IPS-18a (cell line): ENCODE measurements around the gene ACP4.
A peak's percentile ranks its signal among the peaks of the same experiment; 100 is the strongest.
"Not testable (repeated sequence)": the region's sequence is repeated elsewhere in the genome, so short reads cannot be mapped to it uniquely, and the experiment has no call there.

Experiments used
- H3K27ac ChIP-seq: one replicate; pipeline ENCODE4 v1.5.1; 2013; ENCODE audit warnings: low read length
- H3K27me3 ChIP-seq: one replicate; pipeline ENCODE4 v1.6.1; 2013; ENCODE audit warnings: mild to moderate bottlenecking, low read length; ENCODE audit not compliant: control insufficient read depth, insufficient read depth
- H3K36me3 ChIP-seq: one replicate; pipeline ENCODE4 v1.6.1; 2013; ENCODE audit warnings: low read depth, low read length; ENCODE audit not compliant: control insufficient read depth
- H3K4me1 ChIP-seq: one replicate; pipeline ENCODE4 v1.6.1; 2013; ENCODE audit warnings: low read depth, low read length; ENCODE audit not compliant: control insufficient read depth
- H3K4me3 ChIP-seq: one replicate; pipeline ENCODE4 v1.5.1; 2013; ENCODE audit warnings: low read length
- H3K9ac ChIP-seq: one replicate; pipeline ENCODE4 v1.6.1; 2013; ENCODE audit warnings: mild to moderate bottlenecking, low read length, moderate library complexity
- H3K9me3 ChIP-seq: one replicate; pipeline ENCODE4 v1.6.1; 2013; ENCODE audit warnings: low read depth, low read length; ENCODE audit not compliant: control insufficient read depth

ACP4 gene

DNA sequence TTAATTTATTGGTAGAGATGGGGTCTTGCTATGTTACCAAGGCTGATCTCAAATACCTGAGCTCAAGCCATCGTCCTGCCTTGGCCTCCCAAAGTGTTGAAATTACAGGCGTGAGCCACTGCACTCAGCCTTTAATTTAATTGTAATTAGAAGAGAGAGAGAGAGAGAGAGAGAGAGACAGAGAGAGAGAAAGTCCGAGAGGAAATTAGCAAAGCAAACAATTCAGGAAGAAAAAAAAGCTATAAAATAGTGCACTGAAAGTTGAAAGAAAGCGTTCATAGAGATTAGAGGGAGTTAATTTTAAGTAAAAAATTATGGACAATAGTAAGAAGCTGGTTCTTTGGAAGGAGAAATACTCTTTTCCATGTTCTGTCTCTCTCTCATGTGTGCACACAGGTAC, 13.0 kb upstream of the ACP4 start:
- Histone ChIP-seq H3K4me1 (peaks cover 5% of the 10 kb centered on the region), H3K36me3 (no peaks in the 10 kb centered on the region), H3K27ac (no peak overlapping the region), H3K9ac (no peak overlapping the region), H3K4me3 (peak overlapping the region; percentile 30), H3K9me3 (peaks cover 4% of the 10 kb centered on the region), H3K27me3 (peaks cover 80% of the 10 kb centered on the region)

GRCh38 chr19:50777830-50778303, 12.3 kb upstream of the ACP4 start:
- H3K4me3 ChIP-seq: peak overlapping the region; percentile 30
- H3K9ac ChIP-seq: no peak overlapping the region
- H3K36me3 ChIP-seq: no peaks in the 10 kb centered on the region
- no peaks in the 10 kb centered on the region for H3K9me3 ChIP-seq
- H3K27ac ChIP-seq: no peak overlapping the region
- H3K4me1 ChIP-seq: peaks cover 5% of the 10 kb centered on the region
- H3K27me3 ChIP-seq: peaks cover 80% of the 10 kb centered on the region

DNA sequence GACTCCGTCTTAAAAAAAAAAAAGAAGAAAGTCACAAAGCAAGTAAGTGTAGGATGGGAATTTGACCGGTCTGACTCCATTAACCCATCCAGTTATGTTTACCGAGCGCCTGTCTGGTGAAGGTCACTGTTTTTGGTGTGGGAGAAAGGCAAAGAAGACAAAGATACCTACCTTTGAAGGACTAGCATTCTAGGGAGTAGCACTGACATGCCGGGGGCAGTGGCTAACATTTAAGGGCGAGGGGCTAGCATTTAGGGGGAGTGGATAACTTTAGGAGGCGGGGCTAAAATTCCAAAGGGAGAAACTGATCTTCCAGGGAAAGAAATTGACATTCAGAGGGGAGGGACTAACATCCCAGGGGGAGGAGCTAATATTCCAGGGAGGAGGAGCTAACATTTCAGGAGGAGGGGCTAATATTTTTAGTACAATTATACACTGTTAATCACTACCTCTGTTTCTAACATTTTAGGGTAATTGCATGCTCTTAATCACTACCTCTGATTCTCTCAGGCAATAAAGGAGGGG, 11.2 kb upstream of the ACP4 start:
- no peak overlapping the region for H3K9ac ChIP-seq
- H3K4me3 ChIP-seq: no peak overlapping the region
- no peaks in the 10 kb centered on the region for H3K36me3 ChIP-seq
- H3K9me3 ChIP-seq: no peaks in the 10 kb centered on the region
- H3K4me1 ChIP-seq: peaks cover 5% of the 10 kb centered on the region
- peaks cover 77% of the 10 kb centered on the region for H3K27me3 ChIP-seq
- no peak overlapping the region for H3K27ac ChIP-seq

DNA sequence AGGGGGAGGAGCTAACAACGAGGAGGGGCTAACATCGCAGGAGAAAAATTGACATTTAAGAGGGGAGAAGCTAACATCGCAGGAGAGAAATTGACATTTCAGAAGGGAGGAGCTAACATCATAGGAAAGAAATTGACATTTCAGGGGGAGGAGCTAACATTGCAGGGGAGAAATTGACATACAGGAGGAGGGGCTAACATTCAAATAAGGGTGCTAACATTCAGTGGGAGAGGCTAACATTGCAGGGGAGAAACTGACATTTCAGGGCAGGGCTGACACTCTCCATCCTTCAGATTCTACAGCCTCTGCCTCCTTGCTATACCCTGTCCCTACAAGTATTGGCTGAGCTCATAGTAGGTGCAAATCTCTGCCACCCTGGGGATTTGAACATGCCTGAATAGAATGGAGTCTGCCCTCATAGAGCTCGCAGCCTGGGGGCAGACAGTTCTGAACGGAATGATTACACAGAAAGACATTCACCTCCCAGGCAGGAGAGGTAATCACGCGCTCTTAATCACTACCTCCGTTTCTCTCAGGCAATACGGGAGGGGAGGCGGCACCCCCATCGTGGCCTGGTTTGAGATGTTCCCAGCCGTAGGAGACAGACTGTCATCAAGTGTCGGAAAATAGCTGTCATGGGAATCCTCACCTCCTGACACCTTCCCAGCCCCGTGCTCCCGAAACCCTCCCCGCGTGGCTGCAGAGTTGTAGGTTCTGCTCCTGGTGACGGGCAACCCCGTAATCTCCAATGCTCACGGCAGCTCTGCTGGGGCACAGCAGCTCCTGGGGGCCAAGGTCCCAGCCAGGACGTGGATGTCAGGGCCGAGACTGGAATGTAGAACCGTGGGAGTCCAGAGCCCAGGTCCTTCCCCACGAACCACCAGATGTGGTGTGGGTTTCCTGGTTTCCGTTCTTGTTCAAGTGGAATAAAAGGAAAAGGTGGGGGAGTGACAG, 10.4 kb upstream of the ACP4 start:
- H3K9ac ChIP-seq: no peak overlapping the region
- no peak overlapping the region for H3K4me3 ChIP-seq
- peaks cover 5% of the 10 kb centered on the region for H3K4me1 ChIP-seq
- H3K9me3 ChIP-seq: no peaks in the 10 kb centered on the region
- no peak overlapping the region for H3K27ac ChIP-seq
- peaks cover 68% of the 10 kb centered on the region for H3K27me3 ChIP-seq
- H3K36me3 ChIP-seq: no peaks in the 10 kb centered on the region

DNA sequence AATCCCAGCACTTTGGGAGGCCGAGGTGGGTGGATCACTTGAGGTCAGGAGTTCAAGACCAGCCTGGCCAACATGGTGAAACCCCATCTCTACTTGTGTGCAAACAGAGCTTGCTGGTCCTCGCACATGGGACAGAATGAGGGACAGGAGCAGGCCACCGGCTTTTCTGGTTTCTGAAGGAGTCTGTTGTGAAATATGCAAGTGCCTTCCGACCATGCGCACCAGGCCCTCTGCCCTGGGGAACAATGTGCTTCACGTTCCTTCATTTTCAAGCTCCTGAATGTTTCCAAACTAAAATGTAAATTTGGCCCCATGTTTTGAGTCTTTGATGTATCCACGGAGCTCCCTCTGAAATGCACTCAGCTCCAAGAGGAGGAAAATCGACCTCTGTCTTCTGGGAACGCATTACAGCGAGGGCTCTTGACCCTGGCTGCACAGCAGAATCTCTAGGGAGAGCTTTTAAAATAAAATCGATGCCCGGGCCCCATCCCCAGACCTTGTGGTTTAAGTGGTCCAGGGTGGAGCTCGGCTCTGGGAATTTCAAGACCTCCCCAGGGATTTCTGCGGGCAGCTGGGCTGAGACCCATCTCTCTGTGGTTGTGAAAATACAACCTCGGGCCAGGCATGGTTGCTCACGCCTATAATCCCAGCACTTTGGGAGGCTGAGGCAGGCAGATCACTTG, 9.3 kb upstream of the ACP4 start:
- Histone ChIP-seq H3K9me3 (no peaks in the 10 kb centered on the region), H3K4me3 (no peak overlapping the region), H3K27me3 (peaks cover 57% of the 10 kb centered on the region), H3K36me3 (no peaks in the 10 kb centered on the region), H3K9ac (no peak overlapping the region), H3K4me1 (peaks cover 5% of the 10 kb centered on the region), H3K27ac (no peak overlapping the region)

- not testable (repeated sequence) for H3K4me3 ChIP-seq, H3K36me3 ChIP-seq, H3K4me1 ChIP-seq, H3K9ac ChIP-seq, H3K27ac ChIP-seq, H3K9me3 ChIP-seq
- H3K27me3 ChIP-seq: peaks cover 28% of the 10 kb centered on the region
Observed at GRCh38 chr19:50783848-50784152, 6.4 kb upstream of the ACP4 start.

DNA sequence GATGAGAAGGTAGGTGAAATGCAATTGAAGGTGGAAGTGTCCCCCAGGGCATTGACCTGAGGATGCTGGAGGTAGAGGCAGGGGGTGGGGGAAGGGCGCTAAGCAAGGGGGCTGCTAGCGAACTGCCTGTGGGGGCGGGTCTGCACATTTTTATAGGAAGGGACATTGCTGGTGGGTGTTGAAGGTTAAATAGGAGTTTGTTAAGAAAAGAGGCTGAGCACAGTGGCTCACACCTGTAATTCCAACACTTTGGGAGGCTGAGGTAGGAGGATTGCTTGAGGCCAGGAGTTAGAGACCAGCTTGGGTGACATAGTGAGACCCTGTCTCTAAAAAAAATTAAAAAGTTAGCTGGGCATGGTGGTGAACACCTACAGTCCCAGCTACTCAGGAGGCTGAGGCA, 5.5 kb upstream of the ACP4 start:
- Histone ChIP-seq H3K27ac (no peak overlapping the region), H3K4me3 (no peak overlapping the region), H3K36me3 (no peaks in the 10 kb centered on the region), H3K9ac (no peak overlapping the region), H3K27me3 (peaks cover 19% of the 10 kb centered on the region), H3K9me3 (no peaks in the 10 kb centered on the region), H3K4me1 (no peaks in the 10 kb centered on the region)

- Histone ChIP-seq H3K27ac (no peak overlapping the region), H3K9ac (no peak overlapping the region), H3K4me1 (no peaks in the 10 kb centered on the region), H3K4me3 (no peak overlapping the region), H3K9me3 (no peaks in the 10 kb centered on the region), H3K27me3 (peaks cover 13% of the 10 kb centered on the region), H3K36me3 (no peaks in the 10 kb centered on the region)
Observed at GRCh38 chr19:50785329-50785728, 4.9 kb upstream of the ACP4 start.

DNA sequence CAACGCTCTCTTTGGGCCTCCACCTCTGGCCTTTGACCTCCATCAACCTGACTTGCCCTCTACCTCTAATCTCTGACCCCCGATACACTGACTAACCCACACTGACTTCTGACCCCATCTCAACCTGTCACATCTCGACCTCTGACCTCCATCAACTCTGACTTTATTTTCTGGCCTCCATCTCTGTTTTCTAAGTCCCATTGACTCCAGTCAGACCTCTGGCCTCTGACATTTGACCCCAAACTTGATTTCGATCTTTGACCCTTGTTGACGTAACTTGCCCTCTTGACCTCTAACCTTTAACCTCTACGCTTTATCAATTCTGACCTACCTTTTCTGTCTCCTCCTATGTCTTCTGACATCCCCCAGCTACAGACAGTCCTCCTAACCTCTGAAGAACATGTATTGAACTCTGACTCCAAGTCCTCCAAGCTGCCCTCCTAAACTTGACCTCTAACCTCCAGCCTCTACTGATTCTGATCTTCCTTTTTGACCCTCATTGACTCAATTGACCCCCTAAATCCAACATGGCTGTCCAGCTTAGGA, 780 bp downstream of the ACP4 start:
- H3K9ac ChIP-seq: no peak overlapping the region
- H3K9me3 ChIP-seq: no peaks in the 10 kb centered on the region
- no peaks in the 10 kb centered on the region for H3K27me3 ChIP-seq
- H3K4me1 ChIP-seq: no peaks in the 10 kb centered on the region
- H3K36me3 ChIP-seq: peaks cover 6% of the 10 kb centered on the region
- no peak overlapping the region for H3K27ac ChIP-seq
- H3K4me3 ChIP-seq: no peak overlapping the region

GRCh38 chr19:50791594-50792271, 1.5 kb downstream of the ACP4 start:
- H3K27ac ChIP-seq: no peak overlapping the region
- H3K4me3 ChIP-seq: no peak overlapping the region
- H3K9ac ChIP-seq: no peak overlapping the region

More at GRCh38 chr19:50791594-50792271, 1.5 kb downstream of the ACP4 start:
- H3K36me3 ChIP-seq: peaks cover 6% of the 10 kb centered on the region
- H3K9me3 ChIP-seq: no peaks in the 10 kb centered on the region
- H3K27me3 ChIP-seq: no peaks in the 10 kb centered on the region
- no peaks in the 10 kb centered on the region for H3K4me1 ChIP-seq
